GM12878 (cell line): ENCODE results near the gene FAAH2. TPM values are rescaled to one million over a fixed set of nuclear protein-coding genes. Genes with fewer than 3 reads are reported as not detected.

Experiments
- ATAC-seq: fragments of 200-7000 bp; cut with Tn5 transposase; 3 replicates; pipeline ENCODE4 v1.9.1; 2020; ENCODE audit warnings: mild to moderate bottlenecking, moderate library complexity
- BruUV-seq: library from RNA; stranded (reverse); fragments of 400-500 nt; replicated peaks from 2 replicates; lab custom pipeline; 2021; lab: Mats Ljungman, UMichigan
- CTCF ChIA-PET: fragments of 300-600 bp; sonication (Branson Sonifier 250); formaldehyde crosslinking; extraction: SDS; loops from one replicate; lab custom pipeline; 2021; ENCODE audit warnings: inconsistent platforms; lab: Yijun Ruan, JAX
- POLR2A ChIA-PET: fragments of 350-600 bp; formaldehyde crosslinking; extraction: SDS; loops from one replicate; lab custom pipeline; 2021; ENCODE audit warnings: inconsistent platforms; lab: Charles Lee
- RAD21 ChIA-PET: fragments of 300-600 bp; sonication (Branson Sonifier 250); formaldehyde crosslinking; loops from one replicate; lab custom pipeline; 2023; ENCODE audit warnings: antibody characterized with exemption; ENCODE audit not compliant: unreplicated experiment; lab: Charles Lee
- SMC1A ChIA-PET: fragments of 300-600 bp; sonication (Branson Sonifier 250); formaldehyde crosslinking; loops from one replicate; lab custom pipeline; 2023; ENCODE audit not compliant: unreplicated experiment, uncharacterized antibody; lab: Charles Lee
- DNase-seq: peaks from one replicate; pipeline ENCODE4 v3.0.0-alpha.2; 2011; ENCODE audit warnings: low read depth, low spot score
- FAIRE-seq: peaks from 3 replicates; lab custom pipeline; 2011; peaks lifted over from hg19 to GRCh38; lab: Jason Lieb, UNC
- H2AFZ ChIP-seq: 2 replicates; pipeline ENCODE4 v1.6.0; 2011; ENCODE audit warnings: low read depth, low read length, control low read depth; ENCODE audit not compliant: control insufficient read depth
- H3K27ac ChIP-seq: 2 replicates; pipeline ENCODE4 v1.5.1; 2011; ENCODE audit warnings: control low read depth; ENCODE audit not compliant: control insufficient read depth, insufficient read depth
- H3K27me3 ChIP-seq, 2 experiments: replicated peaks in 1 of 2; 2 replicates each; pipeline versions ENCODE4 v1.6.0 to v1.6.1; 2011; ENCODE audit warnings: low read length in 1 of 2; ENCODE audit not compliant: control insufficient read depth in 2 of 2, insufficient read depth in 2 of 2
- H3K36me3 ChIP-seq, 2 experiments: 2 replicates each; pipeline ENCODE4 v1.5.1; 2011; ENCODE audit warnings: low read length in 1 of 2; ENCODE audit not compliant: control insufficient read depth in 2 of 2, insufficient read depth in 2 of 2
- H3K4me1 ChIP-seq: 2 replicates; pipeline ENCODE4 v1.6.1; 2011; ENCODE audit warnings: mild to moderate bottlenecking, low read length, moderate library complexity, mixed read lengths; ENCODE audit not compliant: control insufficient read depth, insufficient read depth
- H3K4me2 ChIP-seq: 2 replicates; pipeline ENCODE4 v1.6.0; 2011; ENCODE audit warnings: control low read depth; ENCODE audit not compliant: control insufficient read depth, insufficient read depth
- H3K4me3 ChIP-seq: fragments of 200-600 bp; sonication (generic); 2 replicates; pipeline ENCODE4 v1.5.1; 2016
- H3K79me2 ChIP-seq: 2 replicates; pipeline ENCODE4 v1.6.0; 2011; ENCODE audit warnings: low read length; ENCODE audit not compliant: control insufficient read depth, insufficient read depth
- H3K9ac ChIP-seq: 2 replicates; pipeline ENCODE4 v1.8.0; 2011; ENCODE audit warnings: low read length, control low read depth, mixed read lengths; ENCODE audit not compliant: control insufficient read depth, insufficient read depth
- H3K9me3 ChIP-seq: replicated peaks from 3 replicates; pipeline ENCODE4 v1.5.1; 2011; ENCODE audit warnings: mild to moderate bottlenecking, low read length; ENCODE audit not compliant: control insufficient read depth, insufficient read depth
- H4K20me1 ChIP-seq: 2 replicates; pipeline ENCODE4 v1.6.0; 2011; ENCODE audit not compliant: control insufficient read depth, insufficient read depth
- ATF7 ChIP-seq: fragments of 450-650 bp; IDR thresholded peaks from 2 replicates; pipeline ENCODE4 v1.6.1; 2016; ENCODE audit warnings: low read depth, mild to moderate bottlenecking
- BCLAF1 ChIP-seq: fragments of 450-650 bp; IDR thresholded peaks from 2 replicates; pipeline ENCODE4 v1.6.1; 2017; ENCODE audit warnings: antibody characterized with exemption, mild to moderate bottlenecking, moderate library complexity
- BRCA1 ChIP-seq: IDR thresholded peaks from 2 replicates; pipeline ENCODE4 v1.6.1; 2011; ENCODE audit warnings: low read depth, low read length, improper control_type of control experiment
- CHD4 ChIP-seq: fragments of 200-600 bp; sonication (generic); IDR thresholded peaks from 2 replicates; pipeline ENCODE4 v1.6.1; 2016; ENCODE audit warnings: mild to moderate bottlenecking
- CREB1 ChIP-seq: IDR thresholded peaks from 2 replicates; pipeline ENCODE4 v1.6.1; 2012; ENCODE audit warnings: low read depth, mild to moderate bottlenecking, inconsistent platforms
- HDGF ChIP-seq: fragments of 450-650 bp; IDR thresholded peaks from 2 replicates; pipeline ENCODE4 v1.6.1; 2016; ENCODE audit warnings: antibody characterized with exemption
- PKNOX1 ChIP-seq: fragments of 450-650 bp; IDR thresholded peaks from 2 replicates; pipeline ENCODE4 v1.6.1; 2016; ENCODE audit warnings: mild to moderate bottlenecking
- POLR2A ChIP-seq: IDR thresholded peaks from 2 replicates; pipeline ENCODE4 v1.6.1; 2011; ENCODE audit warnings: low read depth, mild to moderate bottlenecking, low read length
- RAD21 ChIP-seq: IDR thresholded peaks from 2 replicates; pipeline ENCODE4 v1.6.1; 2011; ENCODE audit warnings: mild to moderate bottlenecking, low read depth, low read length, moderate library complexity; ENCODE audit not compliant: insufficient read depth
- RAD51 ChIP-seq: fragments of 450-650 bp; IDR thresholded peaks from 2 replicates; pipeline ENCODE4 v1.6.1; 2016; ENCODE audit warnings: moderate library complexity, mild to moderate bottlenecking, inconsistent platforms
- SIN3A ChIP-seq: IDR thresholded peaks from 2 replicates; pipeline ENCODE4 v1.6.1; 2012; ENCODE audit warnings: low read depth, low read length, improper control_type of control experiment
- SMAD1 ChIP-seq: fragments of 450-650 bp; IDR thresholded peaks from 2 replicates; pipeline ENCODE4 v1.6.1; 2018; ENCODE audit warnings: mild to moderate bottlenecking, low read depth; ENCODE audit not compliant: partially characterized antibody
- STAT3 ChIP-seq: IDR thresholded peaks from 2 replicates; pipeline ENCODE4 v1.6.1; 2011; ENCODE audit warnings: low read depth, low read length, improper control_type of control experiment
- TBL1XR1 ChIP-seq: IDR thresholded peaks from 2 replicates; pipeline ENCODE4 v1.6.1; 2012; ENCODE audit warnings: low read depth, low read length, improper control_type of control experiment
- YBX1 ChIP-seq: fragments of 450-650 bp; IDR thresholded peaks from 2 replicates; pipeline ENCODE4 v1.6.1; 2016; ENCODE audit warnings: antibody characterized with exemption
- ZNF274 ChIP-seq: IDR thresholded peaks from one replicate; pipeline ENCODE4 v1.8.0; 2011; ENCODE audit not compliant: insufficient read length, insufficient read depth
- WGBS: methylation state at CpG from one replicate; pipeline ENCODE4 v1.1.6; 2016; ENCODE audit warnings: low lambda C conversion rate; ENCODE audit not compliant: insufficient replicate concordance, insufficient coverage; ENCODE audit errors: missing lambda C conversion rate; 5-methylcytosine and 5-hydroxymethylcytosine counted together
- in situ Hi-C: fragments of 300-500 bp; cut with MboI; formaldehyde crosslinking; loops from 9 replicates; pipeline ENCODE4 v1.14.3; 2018; ENCODE audit warnings: mixed read lengths
- intact Hi-C: fragments of 100-400 bp; cut with micrococcal nuclease; formaldehyde crosslinking; loops from one replicate; pipeline ENCODE4 v1.14.2; 2022; ENCODE audit not compliant: unreplicated experiment
- polyA plus RNA-seq, 11 experiments: library from polyadenylated mRNA; depleted of rRNA in 4 of 11; unstranded in 6 of 11; stranded (reverse) in 5 of 11; fragments of >200 nt; fragmentation: Nextera tagmentation in 4 of 11; fragmentation: Illumina TruSeq in 1 of 11; extraction: Ambion mirVana in 4 of 11; extraction: Trizol in 1 of 11; gene quantifications; 1 replicate in 1 of 11; 2 replicates in 10 of 11; pipeline versions ENCODE4 v1.2.1 to v1.2.3, GENCODE V29; 2011 to 2016; ENCODE audit warnings: inconsistent platforms in 2 of 11, missing spikeins in 2 of 11, low read depth in 1 of 11
- total RNA-seq, 4 experiments: library from RNA; depleted of rRNA in 3 of 4; stranded (reverse); fragments of >200 nt in 3 of 4; fragmentation: Illumina TruSeq in 1 of 4; extraction: Trizol in 1 of 4; gene quantifications; 2 replicates each; pipeline versions ENCODE4 v1.2.1 to v1.2.3, GENCODE V29; 2013 to 2021
- TF ChIP-seq, protein P1 (sequence below): IDR thresholded peaks from 2 replicates; pipeline ENCODE4 v1.6.1; 2012; ENCODE audit warnings: low read depth, low read length, improper control_type of control experiment

The FAAH2 gene
- total and polyA plus RNA-seq, 10 of the 15 experiments (the other 5 are each of a cell fraction or from before 2014, with no cell fraction given), result 0.88 to 5.4 (median 1.5) TPM

- in situ Hi-C loops, result loop anchor here (25.0 kb wide), 1 partner anchor 768 kb away; no protein-coding TSS in a partner anchor
These were observed 233.1 kb downstream of the FAAH2 start for GRCh38 chrX:57519578-57520118.

More at GRCh38 chrX:57519578-57520118, 233.1 kb downstream of the FAAH2 start:
- no peak for FAIRE-seq
- Histone ChIP-seq H3K4me3 (no peak overlapping the region), H4K20me1 (no peaks in the 10 kb centered on the region), H3K4me1 (no peaks in the 10 kb centered on the region), H2AFZ (no peak overlapping the region), H3K9me3 (no peaks in the 10 kb centered on the region), H3K27ac (no peak overlapping the region), H3K27me3 (no peaks in the 10 kb centered on the region), H3K9ac (no peak overlapping the region), H3K36me3 (no peaks in the 10 kb centered on the region), H3K79me2 (no peaks in the 10 kb centered on the region), H3K4me2 (no peak overlapping the region)
- ChIA-PET CTCF (interaction anchor here (1.8 kb wide), 1 partner anchor 10 kb away, joined by 6 read pairs; no protein-coding TSS in a partner anchor), POLR2A (no interaction called here), SMC1A (no interaction called here), RAD21 (no interaction called here)
- TF ChIP-seq RAD51, result no peak
- TF ChIP-seq BRCA1, result no peak
- no peak for TF ChIP-seq ATF7
- TF ChIP-seq CHD4, result no peak
- TF ChIP-seq SIN3A, result no peak
- no peak for TF ChIP-seq YBX1
- TF ChIP-seq CREB1, result no peak
- no peak for TF ChIP-seq BCLAF1
- no peak for TF ChIP-seq STAT3
- TF ChIP-seq HDGF, result no peak
- no peak for TF ChIP-seq POLR2A
- no peak for TF ChIP-seq RAD21
- TF ChIP-seq, protein P1, sequence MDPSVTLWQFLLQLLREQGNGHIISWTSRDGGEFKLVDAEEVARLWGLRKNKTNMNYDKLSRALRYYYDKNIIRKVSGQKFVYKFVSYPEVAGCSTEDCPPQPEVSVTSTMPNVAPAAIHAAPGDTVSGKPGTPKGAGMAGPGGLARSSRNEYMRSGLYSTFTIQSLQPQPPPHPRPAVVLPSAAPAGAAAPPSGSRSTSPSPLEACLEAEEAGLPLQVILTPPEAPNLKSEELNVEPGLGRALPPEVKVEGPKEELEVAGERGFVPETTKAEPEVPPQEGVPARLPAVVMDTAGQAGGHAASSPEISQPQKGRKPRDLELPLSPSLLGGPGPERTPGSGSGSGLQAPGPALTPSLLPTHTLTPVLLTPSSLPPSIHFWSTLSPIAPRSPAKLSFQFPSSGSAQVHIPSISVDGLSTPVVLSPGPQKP, result no peak
- TF ChIP-seq ZNF274, result no peak
- TF ChIP-seq PKNOX1, result no peak
- TF ChIP-seq SMAD1, result no peak
- no peak for TF ChIP-seq TBL1XR1
- WGBS, result 48% methylated on average over 2 of the region's 2 CpGs
- no peak for DNase-seq
- BruUV-seq, result no TSS peak
- intact Hi-C loops, result loop anchor here (10.0 kb wide), 1 partner anchor 55 kb away; no protein-coding TSS in a partner anchor
- ATAC-seq, result no peak
